Fibroblast of lung (primary cell): ENCODE data around the gene FAM3D. TPM values are rescaled to one million over a fixed set of nuclear protein-coding genes. Genes with fewer than 3 reads are reported as not detected.

Experiments
- DNase-seq, 2 donors: peaks; one replicate each; pipeline versions ENCODE4 v3.0.0 to v3.0.0-alpha.2; 2010; ENCODE audit warnings: low read depth in 2 of 2
- H2AFZ ChIP-seq: 2 replicates; pipeline ENCODE4 v1.5.1; 2012; ENCODE audit warnings: low read length, control low read depth, inconsistent platforms
- H3K27ac ChIP-seq: 2 replicates; pipeline ENCODE4 v1.5.1; 2011; ENCODE audit warnings: low read length, control low read depth; ENCODE audit not compliant: insufficient read depth
- H3K27me3 ChIP-seq: 2 replicates; pipeline ENCODE4 v1.5.1; 2011; ENCODE audit warnings: mild to moderate bottlenecking, low read length; ENCODE audit not compliant: control insufficient read depth, insufficient read depth
- H3K36me3 ChIP-seq: 2 replicates; pipeline ENCODE4 v1.5.1; 2011; ENCODE audit warnings: low read length; ENCODE audit not compliant: control insufficient read depth, insufficient read depth
- H3K4me1 ChIP-seq: 2 replicates; pipeline ENCODE4 v1.5.1; 2011; ENCODE audit warnings: low read length; ENCODE audit not compliant: control insufficient read depth, insufficient read depth; ENCODE audit errors: extremely low read depth
- H3K4me2 ChIP-seq: 2 replicates; pipeline ENCODE4 v1.5.1; 2011; ENCODE audit warnings: low read length, control low read depth; ENCODE audit not compliant: insufficient read depth; ENCODE audit errors: extremely low read depth
- H3K4me3 ChIP-seq, 4 experiments: fragments of 200-600 bp in 1 of 4; sonication (generic) in 1 of 4; replicated peaks in 1 of 4; 2 replicates each; pipeline ENCODE4 v1.5.1; 2011 to 2016; ENCODE audit warnings: low read length in 4 of 4, low read depth in 3 of 4, mild to moderate bottlenecking in 3 of 4, control low read depth in 2 of 4, inconsistent platforms in 1 of 4, mixed read lengths in 1 of 4; ENCODE audit not compliant: insufficient read depth in 1 of 4; ENCODE audit errors: control extremely low read depth in 1 of 4
- H3K79me2 ChIP-seq: 2 replicates; pipeline ENCODE4 v1.5.1; 2012; ENCODE audit warnings: mild to moderate bottlenecking, low read length, inconsistent platforms; ENCODE audit not compliant: control insufficient read depth, insufficient read depth
- H3K9ac ChIP-seq: 2 replicates; pipeline ENCODE4 v1.5.1; 2011; ENCODE audit warnings: mild to moderate bottlenecking, low read length, control low read depth; ENCODE audit not compliant: insufficient read depth
- H3K9me3 ChIP-seq: 2 replicates; pipeline ENCODE4 v1.5.1; 2012; ENCODE audit warnings: low read depth, low read length; ENCODE audit not compliant: control insufficient read depth, insufficient read depth
- H4K20me1 ChIP-seq: 2 replicates; pipeline ENCODE4 v1.5.1; 2011; ENCODE audit warnings: low read length; ENCODE audit not compliant: control insufficient read depth, insufficient read depth; ENCODE audit errors: extremely low read depth
- CTCF ChIP-seq, 2 donors: IDR thresholded peaks in 1 of 2; conservative IDR thresholded peaks in 1 of 2; 1 replicate in 1 of 2; 2 replicates in 1 of 2; pipeline ENCODE4 v1.5.1; 2011 to 2012; ENCODE audit warnings: low read length in 2 of 2, control low read depth in 1 of 2, inconsistent platforms in 1 of 2, low read depth in 1 of 2, mild to moderate bottlenecking in 1 of 2
- EZH2 ChIP-seq: IDR thresholded peaks from 2 replicates; pipeline ENCODE4 v1.5.1; 2012; ENCODE audit warnings: low read length, control low read depth, mild to moderate bottlenecking; ENCODE audit errors: missing control alignments
- polyA plus RNA-seq, 2 donors: library from polyadenylated mRNA; depleted of rRNA in 1 of 2; stranded (reverse) in 1 of 2; unstranded in 1 of 2; fragments of >200 nt; gene quantifications; 2 replicates each; pipeline ENCODE4 v1.2.1, GENCODE V29; 2011 to 2012; ENCODE audit warnings: missing spikeins in 1 of 2
- total RNA-seq: library from RNA; depleted of rRNA; stranded (reverse); fragments of >200 nt; gene quantifications from 2 replicates; pipeline ENCODE4 v1.2.1, GENCODE V29; 2014

Gene FAM3D
- total and polyA plus RNA-seq, 2 donors (not counting 1 experiment from before 2014, with no cell fraction given), result not detected

- no peak for TF ChIP-seq EZH2
- no peak for TF ChIP-seq CTCF (conservative IDR thresholded peaks at IDR 0.05 in 1 of 2, IDR thresholded peaks at IDR 0.05 in 1 of 2; ENCODE audit: low read depth in 1 of 2, low read length in 2 of 2)
- Histone ChIP-seq H2AFZ (no peak overlapping the region), H3K79me2 (no peaks in the 10 kb centered on the region), H3K27ac (no peak overlapping the region), H3K4me3 (no peak overlapping the region), H3K36me3 (no peaks in the 10 kb centered on the region), H3K27me3 (peaks cover 13% of the 10 kb centered on the region), H3K4me2 (no peak overlapping the region), H3K4me1 (no peaks in the 10 kb centered on the region), H4K20me1 (no peaks in the 10 kb centered on the region), H3K9me3 (no peaks in the 10 kb centered on the region), H3K9ac (no peak overlapping the region)
- no peak for DNase-seq
Observed at GRCh38 chr3:58606693-58607092, 59.9 kb downstream of the FAM3D start.

DNA sequence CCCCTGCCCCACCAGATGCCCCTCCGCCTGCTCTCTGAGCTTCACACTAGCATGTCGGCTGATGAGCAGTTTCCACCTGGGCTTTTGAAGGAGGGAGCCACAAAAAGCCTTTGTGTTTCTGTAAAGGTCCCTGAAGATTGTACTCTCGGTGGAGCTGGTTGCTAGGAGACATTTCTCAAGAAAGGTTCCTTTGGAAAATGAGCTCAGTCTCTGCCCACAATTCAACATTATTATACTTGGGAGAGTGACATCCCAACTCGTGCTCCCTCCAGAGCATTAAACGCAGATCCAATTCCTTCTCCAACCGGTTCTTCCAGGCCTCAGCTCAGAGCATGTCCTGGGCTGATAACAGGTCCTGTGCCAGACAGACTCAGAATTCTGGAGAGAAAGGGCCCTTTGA is 62.5 kb downstream of the FAM3D start:
- DNase-seq, result no peak
- Histone ChIP-seq H4K20me1 (no peaks in the 10 kb centered on the region), H3K4me1 (no peaks in the 10 kb centered on the region), H3K4me2 (no peak overlapping the region), H3K9me3 (no peaks in the 10 kb centered on the region), H2AFZ (no peak overlapping the region), H3K9ac (no peak overlapping the region), H3K36me3 (no peaks in the 10 kb centered on the region), H3K27ac (no peak overlapping the region), H3K27me3 (peaks cover 13% of the 10 kb centered on the region), H3K4me3 (no peak overlapping the region), H3K79me2 (no peaks in the 10 kb centered on the region)
- TF ChIP-seq CTCF (conservative IDR thresholded peaks at IDR 0.05 in 1 of 2, IDR thresholded peaks at IDR 0.05 in 1 of 2; ENCODE audit: low read depth in 1 of 2, low read length in 2 of 2), result no peak
- no peak for TF ChIP-seq EZH2

DNA sequence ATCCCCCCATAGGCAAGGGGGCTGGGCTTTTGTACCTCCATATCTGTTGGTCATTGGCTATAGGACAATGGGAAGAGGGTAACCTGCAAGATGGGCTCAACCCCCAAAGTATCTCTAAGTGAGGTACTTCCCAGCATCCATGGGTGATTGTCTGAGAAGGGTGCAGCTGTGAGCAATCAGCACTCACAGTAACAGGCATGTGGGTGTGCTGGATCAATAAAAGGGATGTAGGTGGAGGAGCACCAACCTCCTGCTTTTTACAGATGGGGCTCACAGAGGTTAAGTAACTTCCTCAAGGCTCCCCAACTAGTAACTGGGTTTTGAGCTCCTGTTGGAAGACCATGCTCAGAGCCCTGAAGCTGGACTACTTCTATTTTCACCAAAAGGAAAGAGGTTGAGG is 63.0 kb downstream of the FAM3D start:
- Histone ChIP-seq H3K27me3 (peaks cover 13% of the 10 kb centered on the region), H3K4me1 (no peaks in the 10 kb centered on the region), H3K79me2 (no peaks in the 10 kb centered on the region), H2AFZ (no peak overlapping the region), H3K9ac (no peak overlapping the region), H3K36me3 (no peaks in the 10 kb centered on the region), H3K4me2 (no peak overlapping the region), H3K9me3 (no peaks in the 10 kb centered on the region), H3K27ac (no peak overlapping the region), H4K20me1 (no peaks in the 10 kb centered on the region), H3K4me3 (no peak overlapping the region)
- no peak for DNase-seq
- TF ChIP-seq CTCF (conservative IDR thresholded peaks at IDR 0.05 in 1 of 2, IDR thresholded peaks at IDR 0.05 in 1 of 2; ENCODE audit: low read depth in 1 of 2, low read length in 2 of 2) (no peak), EZH2 (no peak)
